ENCODE measurements around the gene TDRKH.
"Not testable (repeated sequence)": the region's sequence is repeated elsewhere in the genome, so short reads cannot be mapped to it uniquely, and the experiment has no call there.

The TDRKH gene

GRCh38 chr1:151803164-151803563 is 12.9 kb upstream of the TDRKH start:
- DNase-seq (ENCODE audit: low read depth in 1 of 2, low spot score in 1 of 2) = no peak

GRCh38 chr1:151802372-151802771 is 12.1 kb upstream of the TDRKH start:
- no peak for DNase-seq (ENCODE audit: low read depth in 1 of 2, low spot score in 1 of 2)

GRCh38 chr1:151801846-151802245 is 11.5 kb upstream of the TDRKH start:
- DNase-seq (ENCODE audit: low read depth in 1 of 2, low spot score in 1 of 2) = no peak

- no peak for DNase-seq (ENCODE audit: low read depth in 1 of 2, low spot score in 1 of 2)
Observed at GRCh38 chr1:151801310-151801820, 11.1 kb upstream of the TDRKH start.

GRCh38 chr1:151800830-151801229 is 10.5 kb upstream of the TDRKH start:
- DNase-seq (ENCODE audit: low read depth in 1 of 2, low spot score in 1 of 2) = no peak

- no peak for DNase-seq (ENCODE audit: low read depth in 1 of 2, low spot score in 1 of 2)
Observed at GRCh38 chr1:151799179-151800022, 9.1 kb upstream of the TDRKH start.

- no peak for DNase-seq (ENCODE audit: low read depth in 1 of 2, low spot score in 1 of 2)
Observed at GRCh38 chr1:151798571-151798970, 8.3 kb upstream of the TDRKH start.

GRCh38 chr1:151790940-151791651 is 796 bp upstream of the TDRKH start:
- no peak for DNase-seq (ENCODE audit: low read depth in 1 of 2, low spot score in 1 of 2)

GRCh38 chr1:151787689-151788088 is 2.6 kb downstream of the TDRKH start:
- no peak for DNase-seq (ENCODE audit: low read depth in 1 of 2, low spot score in 1 of 2)

GRCh38 chr1:151783796-151784195 is 6.5 kb downstream of the TDRKH start:
- DNase-seq (ENCODE audit: low read depth in 1 of 2, low spot score in 1 of 2) = no peak

- DNase-seq (ENCODE audit: low read depth in 1 of 2, low spot score in 1 of 2) = no peak
Observed at GRCh38 chr1:151782741-151783140, 7.6 kb downstream of the TDRKH start.

- not testable (repeated sequence) for DNase-seq (ENCODE audit: low read depth in 1 of 2, low spot score in 1 of 2)
Observed at GRCh38 chr1:151782026-151782425, 8.3 kb downstream of the TDRKH start.

- not testable (repeated sequence) for DNase-seq (ENCODE audit: low read depth in 1 of 2, low spot score in 1 of 2)
Observed at GRCh38 chr1:151780736-151781135, 9.6 kb downstream of the TDRKH start.

- no peak for DNase-seq (ENCODE audit: low read depth in 1 of 2, low spot score in 1 of 2)
Observed at GRCh38 chr1:151779852-151780251, 10.4 kb downstream of the TDRKH start.

- DNase-seq (ENCODE audit: low read depth in 1 of 2, low spot score in 1 of 2) = no peak
Observed at GRCh38 chr1:151777317-151777716, 13.0 kb downstream of the TDRKH start.

GRCh38 chr1:151776665-151777062 is 13.6 kb downstream of the TDRKH start:
- DNase-seq (ENCODE audit: low read depth in 1 of 2, low spot score in 1 of 2) = no peak

- no peak for DNase-seq (ENCODE audit: low read depth in 1 of 2, low spot score in 1 of 2)
Observed at GRCh38 chr1:151775894-151776664, 14.2 kb downstream of the TDRKH start.

GRCh38 chr1:151774256-151774922 is 15.9 kb downstream of the TDRKH start:
- DNase-seq (ENCODE audit: low read depth in 1 of 2, low spot score in 1 of 2) = no peak

- DNase-seq (ENCODE audit: low read depth in 1 of 2, low spot score in 1 of 2) = no peak
Observed at GRCh38 chr1:151773702-151774101, 16.6 kb downstream of the TDRKH start.

- DNase-seq (ENCODE audit: low read depth in 1 of 2, low spot score in 1 of 2) = not testable (repeated sequence)
Observed at GRCh38 chr1:151769270-151769669, 21.0 kb downstream of the TDRKH start.
